Osteoblast (primary cell): ENCODE data around the gene CYP3A7. TPM values are rescaled to one million over a fixed set of nuclear protein-coding genes. Genes with fewer than 3 reads are reported as not detected.
A peak's percentile ranks its signal among the peaks of the same experiment; 100 is the strongest.

Source experiments
- DNase-seq: peaks from one replicate; pipeline ENCODE4 v3.0.0; 2011; ENCODE audit warnings: low spot score, mixed read lengths; ENCODE audit not compliant: insufficient read length; ENCODE audit errors: missing footprints
- H2AFZ ChIP-seq: 2 replicates; pipeline ENCODE4 v1.6.0; 2011; ENCODE audit warnings: mild to moderate bottlenecking, low read length
- H3K27ac ChIP-seq: 2 replicates; pipeline ENCODE4 v1.5.1; 2011; ENCODE audit warnings: mild to moderate bottlenecking, low read depth, low read length, moderate library complexity
- H3K27me3 ChIP-seq: 2 replicates; pipeline ENCODE4 v1.6.0; 2012; ENCODE audit warnings: mild to moderate bottlenecking, control low read depth, inconsistent platforms, low read length, moderate library complexity; ENCODE audit not compliant: insufficient read depth
- H3K36me3 ChIP-seq: 2 replicates; pipeline ENCODE4 v1.5.1; 2011; ENCODE audit warnings: mild to moderate bottlenecking, low read length, control low read depth, moderate library complexity; ENCODE audit not compliant: insufficient read depth
- H3K4me1 ChIP-seq: 2 replicates; pipeline ENCODE4 v1.5.1; 2011; ENCODE audit warnings: mild to moderate bottlenecking, low read length, control low read depth, moderate library complexity; ENCODE audit not compliant: insufficient read depth
- H3K4me2 ChIP-seq: 2 replicates; pipeline ENCODE4 v1.6.0; 2011; ENCODE audit warnings: mild to moderate bottlenecking, low read length; ENCODE audit not compliant: insufficient read depth
- H3K4me3 ChIP-seq: fragments of 200-600 bp; sonication (generic); 3 replicates; pipeline ENCODE4 v1.5.1; 2012; ENCODE audit warnings: mild to moderate bottlenecking, low read length, inconsistent platforms; ENCODE audit not compliant: insufficient read depth
- H3K79me2 ChIP-seq: 2 replicates; pipeline ENCODE4 v1.6.0; 2012; ENCODE audit warnings: mild to moderate bottlenecking, low read length, control low read depth, inconsistent platforms; ENCODE audit not compliant: insufficient read depth
- H3K9me3 ChIP-seq: 2 replicates; pipeline ENCODE4 v1.5.1; 2011; ENCODE audit warnings: low read depth, low read length, control low read depth
- H4K20me1 ChIP-seq: 2 replicates; pipeline ENCODE4 v1.6.0; 2012; ENCODE audit warnings: mild to moderate bottlenecking, low read length, control low read depth; ENCODE audit not compliant: insufficient read depth
- CTCF ChIP-seq: IDR thresholded peaks from 2 replicates; pipeline ENCODE4 v1.5.1; 2011; ENCODE audit warnings: mild to moderate bottlenecking, low read depth, low read length, moderate library complexity; ENCODE audit errors: extremely low read depth
- total RNA-seq: library from RNA; depleted of rRNA; stranded (reverse); fragments of >200 nt; gene quantifications from 2 replicates; pipeline ENCODE4 v1.2.3, GENCODE V29; 2012

Gene CYP3A7
- total RNA-seq, 1 donor = not detected

DNA sequence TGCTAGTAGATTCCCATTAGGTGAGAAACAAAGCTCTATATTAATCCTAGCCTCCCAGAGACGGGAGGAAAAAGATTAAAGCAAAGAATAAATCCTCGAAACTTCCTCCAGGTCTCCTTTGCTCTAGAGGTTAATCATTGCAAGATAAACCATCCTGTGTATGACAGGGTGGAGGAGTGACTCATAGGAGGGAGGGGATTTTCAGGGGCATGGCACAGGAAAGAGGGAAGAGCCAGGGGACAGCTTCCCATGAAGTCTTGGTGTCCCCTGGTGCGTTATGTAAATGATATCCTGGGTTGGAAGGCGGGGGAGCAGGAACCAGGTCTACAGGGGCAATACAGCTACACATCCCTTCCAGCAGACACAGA is 56.0 kb downstream of the CYP3A7 start:
- DNase-seq = no peak
- Histone ChIP-seq H3K9me3 (no peaks in the 10 kb centered on the region), H3K4me2 (no peak overlapping the region), H3K79me2 (no peaks in the 10 kb centered on the region), H3K36me3 (no peaks in the 10 kb centered on the region), H2AFZ (no peak overlapping the region), H3K4me3 (no peak overlapping the region), H3K27ac (no peak overlapping the region), H3K4me1 (no peaks in the 10 kb centered on the region), H4K20me1 (no peaks in the 10 kb centered on the region), H3K27me3 (no peaks in the 10 kb centered on the region)
- no peak for TF ChIP-seq CTCF

DNA sequence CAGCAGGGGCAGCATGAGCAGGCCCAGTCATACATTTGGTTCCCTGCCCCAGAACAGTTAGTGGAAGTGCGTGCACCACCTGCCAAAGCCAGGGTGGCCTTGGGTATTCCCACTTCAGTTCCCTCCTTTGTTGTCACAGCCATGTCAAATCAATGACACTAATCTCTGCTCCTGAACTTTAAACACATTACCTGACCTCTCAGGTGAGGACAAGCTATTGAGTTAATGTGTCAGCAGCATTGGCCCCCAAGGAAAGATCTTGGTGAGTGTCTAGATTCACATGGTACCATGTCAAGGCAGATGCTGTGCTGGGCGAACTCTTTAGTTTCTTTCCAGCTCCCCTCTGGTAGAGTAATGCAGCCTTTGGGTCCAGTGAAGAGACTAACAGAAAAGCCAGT is 57.3 kb downstream of the CYP3A7 start:
- no peaks in the 10 kb centered on the region for H4K20me1 ChIP-seq
- no peaks in the 10 kb centered on the region for H3K79me2 ChIP-seq
- H3K36me3 ChIP-seq = no peaks in the 10 kb centered on the region
- TF ChIP-seq CTCF = no peak
- H3K4me3 ChIP-seq = no peak overlapping the region
- DNase-seq = no peak
- H3K9me3 ChIP-seq = no peaks in the 10 kb centered on the region
- no peak overlapping the region for H3K4me2 ChIP-seq
- H2AFZ ChIP-seq = no peak overlapping the region
- no peaks in the 10 kb centered on the region for H3K4me1 ChIP-seq
- no peaks in the 10 kb centered on the region for H3K27me3 ChIP-seq
- H3K27ac ChIP-seq = no peak overlapping the region

DNA sequence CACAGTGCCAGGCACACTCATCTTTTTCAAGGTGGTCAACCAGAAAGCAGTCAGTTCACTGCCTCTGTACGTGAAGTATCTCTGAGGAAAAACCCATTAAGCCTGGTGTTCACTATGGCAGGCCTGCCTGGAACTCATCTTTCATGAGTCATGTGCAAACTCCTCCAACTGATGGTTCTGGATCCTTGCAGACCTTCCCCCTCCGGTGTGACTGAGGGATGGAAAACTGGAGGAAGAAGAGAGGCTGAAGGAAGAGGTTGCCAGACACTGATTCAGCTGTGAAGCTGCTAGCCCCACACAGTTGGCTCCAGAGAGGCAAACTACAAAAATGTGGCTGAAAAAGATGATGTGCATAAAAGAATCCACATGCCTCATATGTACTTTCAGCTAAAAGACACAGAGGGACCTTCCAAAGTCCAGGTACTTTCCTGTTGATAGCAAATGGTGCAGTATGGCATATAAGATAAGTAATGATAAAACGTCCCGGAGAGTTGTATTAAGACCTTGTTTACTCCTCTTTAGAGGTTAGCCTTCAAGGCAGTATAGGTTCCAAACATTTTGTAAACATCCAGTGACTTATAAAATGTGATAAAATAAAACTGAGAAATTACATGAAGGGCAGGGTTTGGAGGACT is 57.9 kb downstream of the CYP3A7 start:
- Histone ChIP-seq H3K27me3 (no peaks in the 10 kb centered on the region), H3K4me1 (no peaks in the 10 kb centered on the region), H4K20me1 (no peaks in the 10 kb centered on the region), H3K27ac (no peak overlapping the region), H3K4me3 (no peak overlapping the region), H3K9me3 (no peaks in the 10 kb centered on the region), H2AFZ (no peak overlapping the region), H3K79me2 (no peaks in the 10 kb centered on the region), H3K4me2 (no peak overlapping the region), H3K36me3 (no peaks in the 10 kb centered on the region)
- no peak for TF ChIP-seq CTCF
- peak; percentile 53 for DNase-seq

GRCh38 chr7:99674995-99675742 is 59.8 kb downstream of the CYP3A7 start:
- H3K9me3 ChIP-seq = no peaks in the 10 kb centered on the region
- H4K20me1 ChIP-seq = no peaks in the 10 kb centered on the region
- TF ChIP-seq CTCF = no peak
- no peaks in the 10 kb centered on the region for H3K27me3 ChIP-seq
- no peak for DNase-seq
- no peak overlapping the region for H3K4me2 ChIP-seq
- no peak overlapping the region for H2AFZ ChIP-seq
- H3K4me1 ChIP-seq = no peaks in the 10 kb centered on the region
- H3K36me3 ChIP-seq = no peaks in the 10 kb centered on the region
- H3K27ac ChIP-seq = no peak overlapping the region
- H3K4me3 ChIP-seq = no peak overlapping the region
- H3K79me2 ChIP-seq = no peaks in the 10 kb centered on the region
